GM10266 (cell line): ENCODE results near the gene SPRYD3.

Experiments used
- DNase-seq: peaks from one replicate; pipeline ENCODE4 v3.0.0; 2012; ENCODE audit errors: extremely low spot score
- TF ChIP-seq, protein P1 (sequence below): IDR thresholded peaks from 2 replicates; pipeline ENCODE4 v1.5.1; 2012; ENCODE audit warnings: mild to moderate bottlenecking, low read depth; ENCODE audit not compliant: control insufficient read depth, insufficient read depth; ENCODE audit errors: missing control alignments

Gene SPRYD3

GRCh38 chr12:53025250-53025649, 53.9 kb downstream of the SPRYD3 start:
- DNase-seq = no peak
- TF ChIP-seq, protein P1, sequence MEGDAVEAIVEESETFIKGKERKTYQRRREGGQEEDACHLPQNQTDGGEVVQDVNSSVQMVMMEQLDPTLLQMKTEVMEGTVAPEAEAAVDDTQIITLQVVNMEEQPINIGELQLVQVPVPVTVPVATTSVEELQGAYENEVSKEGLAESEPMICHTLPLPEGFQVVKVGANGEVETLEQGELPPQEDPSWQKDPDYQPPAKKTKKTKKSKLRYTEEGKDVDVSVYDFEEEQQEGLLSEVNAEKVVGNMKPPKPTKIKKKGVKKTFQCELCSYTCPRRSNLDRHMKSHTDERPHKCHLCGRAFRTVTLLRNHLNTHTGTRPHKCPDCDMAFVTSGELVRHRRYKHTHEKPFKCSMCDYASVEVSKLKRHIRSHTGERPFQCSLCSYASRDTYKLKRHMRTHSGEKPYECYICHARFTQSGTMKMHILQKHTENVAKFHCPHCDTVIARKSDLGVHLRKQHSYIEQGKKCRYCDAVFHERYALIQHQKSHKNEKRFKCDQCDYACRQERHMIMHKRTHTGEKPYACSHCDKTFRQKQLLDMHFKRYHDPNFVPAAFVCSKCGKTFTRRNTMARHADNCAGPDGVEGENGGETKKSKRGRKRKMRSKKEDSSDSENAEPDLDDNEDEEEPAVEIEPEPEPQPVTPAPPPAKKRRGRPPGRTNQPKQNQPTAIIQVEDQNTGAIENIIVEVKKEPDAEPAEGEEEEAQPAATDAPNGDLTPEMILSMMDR = no peak

GRCh38 chr12:53014709-53015108, 64.5 kb downstream of the SPRYD3 start:
- TF ChIP-seq, protein P1 = no peak
- DNase-seq = no peak
